Measurements from ENCODE around the gene KRT83.
A peak's percentile ranks its signal among the peaks of the same experiment; 100 is the strongest.
"Not testable (repeated sequence)": the region's sequence is repeated elsewhere in the genome, so short reads cannot be mapped to it uniquely, and the experiment has no call there.

KRT83 gene

GRCh38 chr12:52352951-52353350, 31.8 kb upstream of the KRT83 start:
- DNase-seq, result no peak

- no peak for DNase-seq
These were observed 30.2 kb upstream of the KRT83 start for GRCh38 chr12:52351196-52352059.

- no peak for DNase-seq
These were observed 29.6 kb upstream of the KRT83 start for GRCh38 chr12:52350786-52351185.

- DNase-seq, result no peak
These were observed 28.9 kb upstream of the KRT83 start for GRCh38 chr12:52350021-52350620.

GRCh38 chr12:52349196-52349595, 28.0 kb upstream of the KRT83 start:
- DNase-seq, result no peak

- DNase-seq, result no peak
These were observed 26.6 kb upstream of the KRT83 start for GRCh38 chr12:52347551-52348510.

- DNase-seq, result no peak
These were observed 25.8 kb upstream of the KRT83 start for GRCh38 chr12:52347016-52347415.

- DNase-seq, result no peak
These were observed 25.4 kb upstream of the KRT83 start for GRCh38 chr12:52346593-52346992.

- DNase-seq, result not testable (repeated sequence)
These were observed 23.8 kb upstream of the KRT83 start for GRCh38 chr12:52345041-52345440.

GRCh38 chr12:52344111-52344510, 22.9 kb upstream of the KRT83 start:
- no peak for DNase-seq

- no peak for DNase-seq
These were observed 22.4 kb upstream of the KRT83 start for GRCh38 chr12:52343550-52343949.

GRCh38 chr12:52342781-52343490, 21.7 kb upstream of the KRT83 start:
- peak; percentile 56 for DNase-seq

- no peak for DNase-seq
These were observed 19.9 kb upstream of the KRT83 start for GRCh38 chr12:52341066-52341580.

GRCh38 chr12:52338241-52338960, 17.2 kb upstream of the KRT83 start:
- no peak for DNase-seq

GRCh38 chr12:52337054-52337453, 15.9 kb upstream of the KRT83 start:
- no peak for DNase-seq

GRCh38 chr12:52336641-52337040, 15.4 kb upstream of the KRT83 start:
- no peak for DNase-seq

GRCh38 chr12:52335598-52336262, 14.5 kb upstream of the KRT83 start:
- peak; percentile 83 for DNase-seq

GRCh38 chr12:52334185-52334584, 13.0 kb upstream of the KRT83 start:
- DNase-seq, result no peak

GRCh38 chr12:52333321-52333720, 12.1 kb upstream of the KRT83 start:
- DNase-seq, result no peak

- DNase-seq, result no peak
These were observed 11.2 kb upstream of the KRT83 start for GRCh38 chr12:52332381-52332780.

- peak; percentile 27 for DNase-seq
These were observed 10.6 kb upstream of the KRT83 start for GRCh38 chr12:52331833-52332232.
